ENCODE data around the gene SPSB2. TPM values are rescaled to one million over a fixed set of nuclear protein-coding genes. Genes with fewer than 3 reads are reported as not detected.
"Not testable (repeated sequence)": the region's sequence is repeated elsewhere in the genome, so short reads cannot be mapped to it uniquely, and the experiment has no call there.

Gene SPSB2
- total RNA-seq, 1 experiment from 2014 or later = 14.1 TPM

GRCh38 chr12:6871052-6871957 lies 1.8 kb downstream of the SPSB2 start:
- H3K27ac ChIP-seq = no peak overlapping the region

GRCh38 chr12:6870304-6870703 lies 2.8 kb downstream of the SPSB2 start:
- DNase-seq (ENCODE audit: low read depth in 1 of 2, low spot score in 2 of 2); H3K4me3 ChIP-seq; H3K27me3 ChIP-seq (replicated peaks); H3K27ac ChIP-seq; H3K9me3 ChIP-seq (replicated peaks): not testable (repeated sequence)
- Histone ChIP-seq H3K4me1 (replicated peaks) (peaks cover 47% of the 10 kb centered on the region), H3K36me3 (peaks cover 84% of the 10 kb centered on the region)

More at GRCh38 chr12:6871052-6871957, 1.8 kb downstream of the SPSB2 start:
- DNase-seq (ENCODE audit: low read depth in 1 of 2, low spot score in 2 of 2) = peak in 1 of 2 experiments; percentile 25
- H3K36me3 ChIP-seq = peaks cover 82% of the 10 kb centered on the region
- no peaks in the 10 kb centered on the region for H3K27me3 ChIP-seq (replicated peaks)
- H3K4me3 ChIP-seq = no peak overlapping the region
- no peaks in the 10 kb centered on the region for H3K9me3 ChIP-seq (replicated peaks)
- peaks cover 47% of the 10 kb centered on the region for H3K4me1 ChIP-seq (replicated peaks)

DNA sequence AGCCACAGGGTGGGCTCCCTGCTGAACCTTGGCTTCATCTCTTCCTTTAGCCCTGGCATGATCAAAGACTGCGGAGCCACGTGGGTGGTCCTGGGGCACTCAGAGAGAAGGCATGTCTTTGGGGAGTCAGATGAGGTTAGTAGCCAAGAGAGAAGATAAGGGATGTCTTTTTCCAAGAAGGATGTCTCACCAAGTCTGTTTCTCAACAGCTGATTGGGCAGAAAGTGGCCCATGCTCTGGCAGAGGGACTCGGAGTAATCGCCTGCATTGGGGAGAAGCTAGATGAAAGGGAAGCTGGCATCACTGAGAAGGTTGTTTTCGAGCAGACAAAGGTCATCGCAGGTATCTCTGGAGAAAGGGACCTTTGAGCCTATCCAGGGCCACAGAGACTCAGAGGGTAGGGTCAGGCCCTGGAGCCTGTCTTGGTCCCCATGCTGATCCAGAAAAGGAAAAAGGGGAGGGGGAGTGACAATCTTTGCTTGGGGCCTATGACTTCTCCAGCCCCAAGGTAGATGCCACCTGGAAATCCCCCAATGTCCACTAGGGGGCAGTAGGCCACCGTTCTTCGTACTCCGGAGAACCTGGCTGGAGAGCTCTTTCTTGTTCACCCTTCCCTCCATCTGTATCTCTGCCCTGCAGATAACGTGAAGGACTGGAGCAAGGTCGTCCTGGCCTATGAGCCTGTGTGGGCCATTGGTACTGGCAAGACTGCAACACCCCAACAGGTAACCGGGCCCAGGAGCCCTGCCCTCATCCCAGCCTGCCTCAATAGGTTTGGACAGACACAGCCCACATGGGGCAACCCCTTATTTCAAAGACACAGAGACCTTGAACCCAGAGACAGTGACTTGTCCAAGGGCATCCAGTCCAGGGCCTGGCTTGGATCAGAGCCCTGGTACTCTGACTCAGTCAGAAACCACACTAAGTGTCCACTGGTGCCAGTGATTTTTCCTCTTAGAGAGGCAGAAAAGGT lies 3.8 kb downstream of the SPSB2 start:
- Histone ChIP-seq H3K4me1 (replicated peaks) (peaks cover 47% of the 10 kb centered on the region), H3K27me3 (replicated peaks) (no peaks in the 10 kb centered on the region), H3K36me3 (peaks cover 86% of the 10 kb centered on the region), H3K27ac (no peak overlapping the region), H3K4me3 (peak overlapping the region; percentile 95), H3K9me3 (replicated peaks) (no peaks in the 10 kb centered on the region)
- peak; percentile 82 to 86 for DNase-seq (ENCODE audit: low read depth in 1 of 2, low spot score in 2 of 2)

- peak in 1 of 2 experiments; percentile 75 for DNase-seq (ENCODE audit: low read depth in 1 of 2, low spot score in 2 of 2)
- Histone ChIP-seq H3K27me3 (replicated peaks) (no peaks in the 10 kb centered on the region), H3K4me1 (replicated peaks) (peaks cover 41% of the 10 kb centered on the region), H3K4me3 (peak overlapping the region; percentile 95), H3K9me3 (replicated peaks) (no peaks in the 10 kb centered on the region), H3K27ac (peak overlapping the region; percentile 70; the same call in 1 of the 2 replicates), H3K36me3 (peaks cover 94% of the 10 kb centered on the region)
Measured at GRCh38 chr12:6868211-6869048, 4.7 kb downstream of the SPSB2 start.

DNA sequence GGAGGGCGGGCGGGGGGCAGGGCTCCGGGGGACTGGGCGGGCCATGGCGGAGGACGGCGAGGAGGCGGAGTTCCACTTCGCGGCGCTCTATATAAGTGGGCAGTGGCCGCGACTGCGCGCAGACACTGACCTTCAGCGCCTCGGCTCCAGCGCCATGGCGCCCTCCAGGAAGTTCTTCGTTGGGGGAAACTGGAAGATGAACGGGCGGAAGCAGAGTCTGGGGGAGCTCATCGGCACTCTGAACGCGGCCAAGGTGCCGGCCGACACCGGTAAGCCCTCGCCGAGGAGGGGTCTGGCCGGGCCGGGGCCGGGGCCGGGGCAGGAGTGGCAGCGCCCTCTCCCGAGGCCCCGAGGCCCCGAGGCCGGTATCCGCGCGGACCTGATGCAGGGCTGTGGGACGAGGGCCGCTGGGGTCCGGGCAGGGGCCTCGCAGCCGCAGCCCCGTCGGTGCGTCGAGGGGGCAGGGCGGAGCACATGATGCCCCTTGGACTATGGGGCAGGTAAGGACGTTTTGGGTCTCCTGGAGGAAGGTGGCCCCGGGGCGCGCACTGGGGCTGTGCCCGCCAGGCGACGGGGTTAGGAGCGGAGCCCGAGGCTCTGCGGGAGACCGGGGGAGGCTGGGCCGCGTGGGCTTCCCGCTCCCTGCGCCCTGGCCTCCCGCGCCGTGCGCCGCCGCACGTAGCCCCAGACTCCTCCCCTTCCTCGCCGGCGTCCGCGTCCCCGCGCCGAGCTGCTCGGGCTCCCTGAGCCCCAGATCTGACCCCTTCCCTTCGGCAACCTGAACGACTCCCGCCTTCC lies 5.5 kb downstream of the SPSB2 start, which contains the start of gene TPI1:
Gene TPI1 (plus strand): TSS at position 119 of the 798 bp plus-strand sequence. CDS start 36 bp downstream, at position 155.
- H3K36me3 ChIP-seq = peaks cover 97% of the 10 kb centered on the region
- no peaks in the 10 kb centered on the region for H3K9me3 ChIP-seq (replicated peaks)
- H3K4me1 ChIP-seq (replicated peaks) = peaks cover 39% of the 10 kb centered on the region
- H3K27me3 ChIP-seq (replicated peaks) = no peaks in the 10 kb centered on the region
- H3K27ac ChIP-seq = peak within 1 kb of the TSS; percentile 70
- peak within 1 kb of the TSS; percentile 95 for H3K4me3 ChIP-seq
- DNase-seq (ENCODE audit: low read depth in 1 of 2, low spot score in 2 of 2) = peak; percentile 75 to 88

- peaks cover 97% of the 10 kb centered on the region for H3K36me3 ChIP-seq
- H3K9me3 ChIP-seq (replicated peaks) = no peaks in the 10 kb centered on the region
- peak overlapping the region; percentile 37; the same call in 1 of the 2 replicates for H3K27ac ChIP-seq
- H3K4me1 ChIP-seq (replicated peaks) = peaks cover 32% of the 10 kb centered on the region
- DNase-seq (ENCODE audit: low read depth in 1 of 2, low spot score in 2 of 2) = peak in 1 of 2 experiments; percentile 60
- peak overlapping the region; percentile 95 for H3K4me3 ChIP-seq
- no peaks in the 10 kb centered on the region for H3K27me3 ChIP-seq (replicated peaks)
Measured at GRCh38 chr12:6866920-6867412, 6.1 kb downstream of the SPSB2 start.

GRCh38 chr12:6866163-6866919 lies 6.8 kb downstream of the SPSB2 start:
- H3K4me3 ChIP-seq = no peak overlapping the region; the same call in 1 of the 2 replicates
- H3K9me3 ChIP-seq (replicated peaks) = no peaks in the 10 kb centered on the region
- H3K4me1 ChIP-seq (replicated peaks) = peaks cover 26% of the 10 kb centered on the region
- no peaks in the 10 kb centered on the region for H3K27me3 ChIP-seq (replicated peaks)
- H3K27ac ChIP-seq = peak overlapping the region; percentile 37; the same call in 1 of the 2 replicates
- peaks cover 97% of the 10 kb centered on the region for H3K36me3 ChIP-seq
- no peak for DNase-seq (ENCODE audit: low read depth in 1 of 2, low spot score in 2 of 2)

DNA sequence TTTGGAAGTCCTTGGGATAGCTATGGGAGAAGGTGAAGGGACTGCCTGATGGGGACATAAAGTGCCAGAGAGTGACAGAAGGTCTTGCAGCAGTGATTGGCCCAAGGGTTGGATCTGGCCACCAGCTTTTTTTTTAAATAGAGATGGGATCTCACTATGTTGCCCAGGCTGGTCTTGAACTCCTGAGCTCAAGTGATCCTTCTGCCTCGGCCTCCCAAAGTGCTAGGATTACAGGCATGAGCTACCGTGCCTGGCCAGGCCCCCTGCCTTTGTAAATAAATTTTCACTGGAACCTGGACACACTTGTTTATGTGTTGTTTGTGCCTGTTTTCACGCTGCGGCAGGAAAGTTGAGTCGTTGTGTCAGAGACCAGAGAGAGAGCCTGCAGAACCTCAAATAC lies 7.8 kb downstream of the SPSB2 start:
- H3K4me3 ChIP-seq; H3K27me3 ChIP-seq (replicated peaks); DNase-seq (ENCODE audit: low read depth in 1 of 2, low spot score in 2 of 2); H3K9me3 ChIP-seq (replicated peaks); H3K27ac ChIP-seq: not testable (repeated sequence)
- peaks cover 97% of the 10 kb centered on the region for H3K36me3 ChIP-seq
- H3K4me1 ChIP-seq (replicated peaks) = peaks cover 25% of the 10 kb centered on the region

DNA sequence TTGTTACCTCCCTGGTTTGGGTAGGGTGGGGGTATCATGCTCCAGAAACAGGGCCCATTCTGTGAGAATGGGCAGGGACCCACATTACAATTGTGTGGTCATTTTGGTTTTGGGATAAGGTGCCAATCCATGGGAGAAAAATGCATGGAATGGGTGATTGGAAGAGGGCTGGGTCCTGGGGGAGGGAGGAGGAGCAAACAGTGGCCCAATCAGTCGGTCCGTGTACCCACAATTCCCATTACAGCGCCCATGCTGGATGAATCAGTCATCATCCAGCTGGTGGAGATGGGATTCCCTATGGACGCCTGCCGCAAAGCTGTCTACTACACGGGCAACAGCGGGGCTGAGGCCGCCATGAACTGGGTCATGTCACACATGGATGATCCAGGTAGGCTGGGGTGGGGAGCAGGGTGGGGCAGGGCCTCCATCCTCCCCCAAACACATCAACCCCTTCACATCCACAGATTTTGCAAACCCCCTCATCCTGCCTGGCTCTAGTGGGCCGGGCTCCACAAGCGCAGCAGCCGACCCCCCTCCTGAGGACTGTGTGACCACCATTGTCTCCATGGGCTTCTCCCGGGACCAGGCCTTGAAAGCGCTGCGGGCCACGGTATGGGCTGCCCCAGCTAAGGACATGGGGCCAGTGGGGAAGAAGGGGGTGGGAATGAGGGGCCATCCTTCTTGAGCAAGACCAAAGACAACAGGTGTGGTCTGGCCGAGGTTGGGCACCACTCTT lies 9.3 kb downstream of the SPSB2 start:
- no peak for DNase-seq (ENCODE audit: low read depth in 1 of 2, low spot score in 2 of 2)
- no peaks in the 10 kb centered on the region for H3K27me3 ChIP-seq (replicated peaks)
- H3K4me3 ChIP-seq = no peak overlapping the region
- peaks cover 11% of the 10 kb centered on the region for H3K4me1 ChIP-seq (replicated peaks)
- H3K27ac ChIP-seq = no peak overlapping the region
- no peaks in the 10 kb centered on the region for H3K9me3 ChIP-seq (replicated peaks)
- peaks cover 97% of the 10 kb centered on the region for H3K36me3 ChIP-seq

- Histone ChIP-seq H3K36me3 (peaks cover 97% of the 10 kb centered on the region), H3K9me3 (replicated peaks) (no peaks in the 10 kb centered on the region), H3K27me3 (replicated peaks) (no peaks in the 10 kb centered on the region), H3K27ac (no peak overlapping the region), H3K4me1 (replicated peaks) (peaks cover 6% of the 10 kb centered on the region), H3K4me3 (no peak overlapping the region)
- DNase-seq (ENCODE audit: low read depth in 1 of 2, low spot score in 2 of 2) = no peak
Measured at GRCh38 chr12:6863033-6863432, 10.1 kb downstream of the SPSB2 start.

GRCh38 chr12:6861391-6861790 lies 11.7 kb downstream of the SPSB2 start:
- no peak for DNase-seq (ENCODE audit: low read depth in 1 of 2, low spot score in 2 of 2)
- Histone ChIP-seq H3K9me3 (replicated peaks) (no peaks in the 10 kb centered on the region), H3K4me3 (no peak overlapping the region), H3K4me1 (replicated peaks) (no peaks in the 10 kb centered on the region), H3K27me3 (replicated peaks) (no peaks in the 10 kb centered on the region), H3K27ac (no peak overlapping the region), H3K36me3 (peaks cover 100% of the 10 kb centered on the region)
